K562 (cell line): ENCODE results near the gene MARCHF9.

Experiments used
- CTBP1 ChIP-seq: fragments of 450-650 bp; IDR thresholded peaks from 2 replicates; pipeline ENCODE4 v1.6.1; 2016; ENCODE audit warnings: borderline replicate concordance
- MTA1 ChIP-seq: fragments of 450-650 bp; IDR thresholded peaks from 2 replicates; pipeline ENCODE4 v1.6.1; 2017; ENCODE audit warnings: borderline replicate concordance
- POLR2A ChIP-seq: fragments of 450-650 bp; conservative IDR thresholded peaks from 2 replicates; pipeline ENCODE4 v1.6.1; 2016
- TEAD2 ChIP-seq: fragments of 450-650 bp; IDR thresholded peaks from 2 replicates; pipeline ENCODE4 v1.6.1; 2016; ENCODE audit warnings: missing genetic modification characterization, control low read depth, missing compliant biosample characterization

DNA sequence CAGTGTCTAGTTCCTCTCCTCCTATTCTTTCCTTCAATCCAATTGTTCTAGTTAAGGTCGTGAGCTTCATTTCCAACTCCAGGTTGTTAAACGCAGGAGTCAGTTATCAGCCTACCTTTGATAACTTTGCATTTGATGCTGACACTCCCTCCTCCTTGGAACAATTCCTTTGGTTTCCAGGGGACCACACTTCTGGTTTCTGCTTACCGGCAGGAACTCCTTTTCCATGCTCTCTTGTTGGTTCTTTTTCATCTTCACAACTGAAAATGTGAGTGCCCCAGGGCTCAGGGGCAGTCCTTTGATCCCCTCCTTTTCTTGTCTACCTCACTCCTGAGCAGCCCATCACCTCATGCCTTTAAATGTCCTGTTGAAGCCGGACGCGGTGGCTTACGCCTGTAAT lies 22.5 kb downstream of the MARCHF9 start:
- TF ChIP-seq TEAD2 (tag) (no peak), POLR2A (no peak), MTA1 (no peak), CTBP1 (no peak)
